Measurements from ENCODE around the gene BCL11A. TPM values are rescaled to one million over a fixed set of nuclear protein-coding genes. Genes with fewer than 3 reads are reported as not detected.

The BCL11A gene
- total and polyA plus RNA-seq, 2 donors from 2014 or later = 1.4 to 8.7 TPM

DNA sequence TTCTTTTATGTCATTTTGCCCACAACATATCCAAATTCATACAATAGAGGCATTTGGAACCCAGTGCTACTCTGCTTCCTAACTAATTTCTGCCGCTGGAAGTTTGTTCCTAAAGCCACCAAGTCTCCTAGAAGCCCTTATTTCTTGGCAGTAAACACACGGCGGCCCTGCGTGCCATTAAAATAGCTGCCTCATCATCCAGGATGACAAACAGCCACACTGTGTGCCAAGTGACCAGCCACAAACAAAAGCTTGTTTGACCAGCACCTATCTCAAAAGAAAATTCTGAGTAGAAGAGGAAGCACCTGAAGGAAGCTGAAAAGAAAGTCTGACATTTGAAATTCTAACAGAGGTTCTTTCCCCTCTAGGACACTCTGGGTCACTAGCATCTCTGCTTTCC, 64.2 kb downstream of the BCL11A start:
- FAIRE-seq (no peak), DNase-seq (no peak)
- H3K4me1 ChIP-seq (ENCODE audit: control insufficient read depth in 2 of 3, insufficient read depth in 2 of 3, low read depth in 1 of 3, low read length in 3 of 3) = no peaks in the 10 kb centered on the region
- intact Hi-C loops (cut with DNase I) = no loop called here
- H3K9ac ChIP-seq (ENCODE audit: low read length in 3 of 3) = no peak overlapping the region
- no peak overlapping the region for H3K27ac ChIP-seq (ENCODE audit: low read depth in 2 of 2, low read length in 2 of 2)
- no peaks in the 10 kb centered on the region for H3K27me3 ChIP-seq (ENCODE audit: control insufficient read depth, insufficient read depth, low read length)
- H3K36me3 ChIP-seq (ENCODE audit: control insufficient read depth in 2 of 3, insufficient read depth in 3 of 3, low read length in 3 of 3) = no peaks in the 10 kb centered on the region
- H3K4me3 ChIP-seq (ENCODE audit: low read length in 3 of 3) = no peak overlapping the region
- TF ChIP-seq, protein P1, sequence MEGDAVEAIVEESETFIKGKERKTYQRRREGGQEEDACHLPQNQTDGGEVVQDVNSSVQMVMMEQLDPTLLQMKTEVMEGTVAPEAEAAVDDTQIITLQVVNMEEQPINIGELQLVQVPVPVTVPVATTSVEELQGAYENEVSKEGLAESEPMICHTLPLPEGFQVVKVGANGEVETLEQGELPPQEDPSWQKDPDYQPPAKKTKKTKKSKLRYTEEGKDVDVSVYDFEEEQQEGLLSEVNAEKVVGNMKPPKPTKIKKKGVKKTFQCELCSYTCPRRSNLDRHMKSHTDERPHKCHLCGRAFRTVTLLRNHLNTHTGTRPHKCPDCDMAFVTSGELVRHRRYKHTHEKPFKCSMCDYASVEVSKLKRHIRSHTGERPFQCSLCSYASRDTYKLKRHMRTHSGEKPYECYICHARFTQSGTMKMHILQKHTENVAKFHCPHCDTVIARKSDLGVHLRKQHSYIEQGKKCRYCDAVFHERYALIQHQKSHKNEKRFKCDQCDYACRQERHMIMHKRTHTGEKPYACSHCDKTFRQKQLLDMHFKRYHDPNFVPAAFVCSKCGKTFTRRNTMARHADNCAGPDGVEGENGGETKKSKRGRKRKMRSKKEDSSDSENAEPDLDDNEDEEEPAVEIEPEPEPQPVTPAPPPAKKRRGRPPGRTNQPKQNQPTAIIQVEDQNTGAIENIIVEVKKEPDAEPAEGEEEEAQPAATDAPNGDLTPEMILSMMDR (IDR thresholded peaks at IDR 0.05; ENCODE audit: borderline replicate concordance, extremely low read depth, insufficient read depth) = no peak
- H3K9me3 ChIP-seq (ENCODE audit: control insufficient read depth in 2 of 3, insufficient read depth in 1 of 3, low read length in 3 of 3) = no peaks in the 10 kb centered on the region

DNA sequence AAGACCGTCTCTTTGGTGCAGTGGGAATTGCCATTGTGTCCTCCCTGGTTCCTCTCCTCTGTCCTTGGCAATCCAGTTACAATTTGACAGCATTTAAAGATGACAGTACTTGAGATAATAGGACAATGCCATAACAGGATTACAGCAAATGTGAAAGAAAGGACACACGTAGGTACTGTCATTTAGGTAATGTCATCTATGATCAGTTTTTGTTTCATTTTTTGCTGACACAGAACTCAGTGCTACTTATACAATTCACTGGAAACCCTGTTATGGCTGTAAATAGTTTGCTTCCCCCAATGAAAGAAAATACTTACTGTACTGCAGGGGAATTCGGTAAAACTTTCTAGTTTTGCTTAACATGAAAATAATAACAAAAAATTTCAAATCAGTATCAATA, 65.2 kb downstream of the BCL11A start:
- Histone ChIP-seq H3K27me3 (ENCODE audit: control insufficient read depth, insufficient read depth, low read length) (no peaks in the 10 kb centered on the region), H3K9ac (ENCODE audit: low read length in 3 of 3) (no peak overlapping the region), H3K4me1 (ENCODE audit: control insufficient read depth in 2 of 3, insufficient read depth in 2 of 3, low read depth in 1 of 3, low read length in 3 of 3) (no peaks in the 10 kb centered on the region), H3K9me3 (ENCODE audit: control insufficient read depth in 2 of 3, insufficient read depth in 1 of 3, low read length in 3 of 3) (no peaks in the 10 kb centered on the region), H3K36me3 (ENCODE audit: control insufficient read depth in 2 of 3, insufficient read depth in 3 of 3, low read length in 3 of 3) (no peaks in the 10 kb centered on the region), H3K4me3 (ENCODE audit: low read length in 3 of 3) (no peak overlapping the region), H3K27ac (ENCODE audit: low read depth in 2 of 2, low read length in 2 of 2) (no peak overlapping the region)
- intact Hi-C loops (cut with DNase I) = no loop called here
- TF ChIP-seq, protein P1 (IDR thresholded peaks at IDR 0.05; ENCODE audit: borderline replicate concordance, extremely low read depth, insufficient read depth) = no peak
- DNase-seq = no peak
- no peak for FAIRE-seq

DNA sequence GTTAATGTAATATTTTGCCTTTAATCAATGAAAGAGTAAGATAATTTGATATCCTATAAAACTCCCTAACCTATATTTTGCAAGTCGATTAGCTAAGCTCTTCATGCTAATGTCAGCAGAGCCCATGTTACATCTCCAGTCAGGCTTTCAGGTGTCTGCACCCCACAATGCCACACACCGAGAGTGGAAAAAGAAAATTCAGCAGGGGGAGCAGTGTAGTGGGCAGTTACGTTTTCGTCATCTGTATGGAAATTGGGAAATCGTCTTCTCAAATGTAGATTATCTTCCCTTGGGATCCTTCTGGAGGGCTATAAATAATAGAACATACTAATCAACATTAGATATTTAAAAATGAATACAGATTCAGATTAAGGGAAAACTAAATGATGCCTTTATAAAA, 66.3 kb downstream of the BCL11A start:
- Histone ChIP-seq H3K4me1 (ENCODE audit: control insufficient read depth in 2 of 3, insufficient read depth in 2 of 3, low read depth in 1 of 3, low read length in 3 of 3) (no peaks in the 10 kb centered on the region), H3K9me3 (ENCODE audit: control insufficient read depth in 2 of 3, insufficient read depth in 1 of 3, low read length in 3 of 3) (no peaks in the 10 kb centered on the region), H3K4me3 (ENCODE audit: low read length in 3 of 3) (no peak overlapping the region), H3K36me3 (ENCODE audit: control insufficient read depth in 2 of 3, insufficient read depth in 3 of 3, low read length in 3 of 3) (no peaks in the 10 kb centered on the region), H3K27me3 (ENCODE audit: control insufficient read depth, insufficient read depth, low read length) (no peaks in the 10 kb centered on the region), H3K9ac (ENCODE audit: low read length in 3 of 3) (no peak overlapping the region), H3K27ac (ENCODE audit: low read depth in 2 of 2, low read length in 2 of 2) (no peak overlapping the region)
- DNase-seq (no peak), FAIRE-seq (no peak)
- intact Hi-C loops (cut with DNase I) = no loop called here
- TF ChIP-seq, protein P1 (IDR thresholded peaks at IDR 0.05; ENCODE audit: borderline replicate concordance, extremely low read depth, insufficient read depth) = no peak

DNA sequence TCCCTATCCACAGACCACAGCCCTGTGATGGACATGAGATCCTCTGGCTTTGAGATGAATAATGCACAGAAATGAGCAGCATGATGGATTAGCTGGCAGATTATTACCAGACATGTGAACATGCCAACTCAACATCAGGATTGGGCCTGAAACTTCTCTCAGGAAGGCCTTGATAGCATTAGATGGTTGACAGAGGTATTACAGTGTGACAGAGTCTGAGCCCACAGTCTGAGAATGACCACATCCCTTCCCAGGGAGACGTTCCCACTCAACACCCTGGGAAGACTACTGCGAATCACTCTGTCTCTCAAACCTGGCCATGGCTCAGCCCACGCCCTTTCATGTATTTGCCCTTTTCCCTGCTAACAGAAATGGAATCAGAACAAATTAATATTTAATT, 66.9 kb downstream of the BCL11A start:
- TF ChIP-seq, protein P1 (IDR thresholded peaks at IDR 0.05; ENCODE audit: borderline replicate concordance, extremely low read depth, insufficient read depth) = no peak
- FAIRE-seq = no peak

More for the DNA sequence above, 66.9 kb downstream of the BCL11A start:
- H3K9ac ChIP-seq (ENCODE audit: low read length in 3 of 3) = no peak overlapping the region
- no peak for DNase-seq
- H3K27ac ChIP-seq (ENCODE audit: low read depth in 2 of 2, low read length in 2 of 2) = no peak overlapping the region
- H3K4me1 ChIP-seq (ENCODE audit: control insufficient read depth in 2 of 3, insufficient read depth in 2 of 3, low read depth in 1 of 3, low read length in 3 of 3) = no peaks in the 10 kb centered on the region
- no peaks in the 10 kb centered on the region for H3K36me3 ChIP-seq (ENCODE audit: control insufficient read depth in 2 of 3, insufficient read depth in 3 of 3, low read length in 3 of 3)
- H3K9me3 ChIP-seq (ENCODE audit: control insufficient read depth in 2 of 3, insufficient read depth in 1 of 3, low read length in 3 of 3) = no peaks in the 10 kb centered on the region
- intact Hi-C loops (cut with DNase I) = no loop called here
- no peak overlapping the region for H3K4me3 ChIP-seq (ENCODE audit: low read length in 3 of 3)
- H3K27me3 ChIP-seq (ENCODE audit: control insufficient read depth, insufficient read depth, low read length) = no peaks in the 10 kb centered on the region

Measured in kidney (tissue), 14 donors.